Adrenal gland (tissue), 12 donors: ENCODE results near the gene GLRA2. TPM values are rescaled to one million over a fixed set of nuclear protein-coding genes. Genes with fewer than 3 reads are reported as not detected.

ENCODE experiments used
- DNase-seq, 7 donors: peaks; one replicate each; pipeline ENCODE4 v3.0.0-alpha.2; 2019 to 2020
- H3K27ac ChIP-seq, 5 donors: fragments of 200-600 bp; sonication (generic) in 4 of 5; 1 replicate in 3 of 5; 2 replicates in 2 of 5; pipeline versions ENCODE4 v1.5.1 to v1.8.0; 2016 to 2020; ENCODE audit warnings: mild to moderate bottlenecking in 1 of 5
- H3K27me3 ChIP-seq: fragments of 200-600 bp; 2 replicates; pipeline ENCODE4 v1.8.0; 2021
- H3K36me3 ChIP-seq, 2 donors: fragments of 200-600 bp; replicated peaks in 1 of 2; 1 replicate in 1 of 2; 2 replicates in 1 of 2; pipeline versions ENCODE4 v1.5.1 to v1.8.0; 2018 to 2022
- H3K4me1 ChIP-seq, 2 donors: fragments of 200-600 bp; replicated peaks in 1 of 2; 1 replicate in 1 of 2; 2 replicates in 1 of 2; pipeline versions ENCODE4 v1.5.1 to v1.8.0; 2018 to 2021
- H3K4me3 ChIP-seq, 4 donors: fragments of 200-600 bp; sonication (generic) in 3 of 4; one replicate each; pipeline ENCODE4 v1.5.1; 2016 to 2018
- H3K9me3 ChIP-seq, 3 donors: fragments of 200-600 bp; sonication (generic) in 1 of 3; replicated peaks in 1 of 3; 1 replicate in 2 of 3; 2 replicates in 1 of 3; pipeline versions ENCODE4 v1.5.1 to v1.8.0; 2016 to 2021
- POLR2A ChIP-seq, 2 donors: fragments of 450-650 bp; IDR thresholded peaks; one replicate each; pipeline ENCODE4 v1.6.1; 2017; ENCODE audit warnings: antibody characterized with exemption in 2 of 2, mild to moderate bottlenecking in 2 of 2, moderate library complexity in 1 of 2
- WGBS, 4 donors: extraction: QIAGEN DNeasy Blood & Tissue Kit in 2 of 4; methylation state at CpG; one replicate each; pipeline versions ENCODE4 v1.1.5 to v1.1.7; 2013 to 2017; 5-methylcytosine and 5-hydroxymethylcytosine counted together
- intact Hi-C, 2 donors: fragments of 100-400 bp; cut with DNase I; formaldehyde crosslinking; loops; one replicate each; pipeline versions ENCODE4 v1.14.1 to v1.15.0; 2022 to 2023
- polyA plus RNA-seq, 3 donors: library from polyadenylated mRNA; stranded (reverse); fragments of 200-250 nt in 2 of 3; fragments of 350-450 nt in 1 of 3; fragmentation: Illumina TruSeq in 1 of 3; extraction: RNeasy Lipid Tissue Mini Kit (QIAGEN cat#74804) in 1 of 3; gene quantifications; one replicate each; pipeline ENCODE4 v1.2.3, GENCODE V29; 2013 to 2014
- total RNA-seq, 9 donors: library from RNA; depleted of rRNA in 4 of 9; stranded (reverse); fragments of >200 nt in 4 of 9; fragments of 120-200 nt in 1 of 9; fragmentation: NEBNext Ultra II Directional in 1 of 9; extraction: Animal tissue kit (Norgen Biotek cat#: 25700) in 1 of 9; gene quantifications; one replicate each; pipeline versions ENCODE4 v1.1.0 to v1.2.4, GENCODE V29; 2013 to 2023
- TF ChIP-seq, protein P1 (sequence below), 6 experiments: fragments of 450-650 bp in 4 of 6; fragments of 200-600 bp in 2 of 6; sonication (generic) in 1 of 6; IDR thresholded peaks; 1 replicate in 5 of 6; 2 replicates in 1 of 6; pipeline versions ENCODE4 v1.5.1 to v1.8.0; 2016 to 2021; ENCODE audit warnings: antibody characterized with exemption in 6 of 6, mild to moderate bottlenecking in 2 of 6, moderate library complexity in 1 of 6
- donor health status: healthy with polysubstance abuse.
- donor health status: Bipolar disorder and iron deficiency.
- donor health status: DM: yes; HTN: yes; CAD: no.
- donor health status: DM: no; HTN: no; CAD: no.
- donor health status: DM: no; HTN: no; CAD: no.
- donor health status: DM: yes; HTN: yes; CAD: no.

GLRA2 gene
- total and polyA plus RNA-seq, 12 donors: 0.34 TPM; not detected in 11

GRCh38 chrX:14779580-14779979, 250.2 kb downstream of the GLRA2 start:
- no peaks in the 10 kb centered on the region for H3K4me1 ChIP-seq
- intact Hi-C loops: no loop called here
- DNase-seq: no peak
- peaks cover 7% of the 10 kb centered on the region for H3K27me3 ChIP-seq
- no peak overlapping the region for H3K27ac ChIP-seq
- 65 to 89% (median 87%) methylated on average over 1 of the region's 1 CpG for WGBS, 4 donors
- H3K4me3 ChIP-seq: no peak overlapping the region
- H3K36me3 ChIP-seq: no peaks in the 10 kb centered on the region
- H3K9me3 ChIP-seq: no peaks in the 10 kb centered on the region
- TF ChIP-seq POLR2A (IDR thresholded peaks at IDR 0.05): no peak
- TF ChIP-seq, protein P1, sequence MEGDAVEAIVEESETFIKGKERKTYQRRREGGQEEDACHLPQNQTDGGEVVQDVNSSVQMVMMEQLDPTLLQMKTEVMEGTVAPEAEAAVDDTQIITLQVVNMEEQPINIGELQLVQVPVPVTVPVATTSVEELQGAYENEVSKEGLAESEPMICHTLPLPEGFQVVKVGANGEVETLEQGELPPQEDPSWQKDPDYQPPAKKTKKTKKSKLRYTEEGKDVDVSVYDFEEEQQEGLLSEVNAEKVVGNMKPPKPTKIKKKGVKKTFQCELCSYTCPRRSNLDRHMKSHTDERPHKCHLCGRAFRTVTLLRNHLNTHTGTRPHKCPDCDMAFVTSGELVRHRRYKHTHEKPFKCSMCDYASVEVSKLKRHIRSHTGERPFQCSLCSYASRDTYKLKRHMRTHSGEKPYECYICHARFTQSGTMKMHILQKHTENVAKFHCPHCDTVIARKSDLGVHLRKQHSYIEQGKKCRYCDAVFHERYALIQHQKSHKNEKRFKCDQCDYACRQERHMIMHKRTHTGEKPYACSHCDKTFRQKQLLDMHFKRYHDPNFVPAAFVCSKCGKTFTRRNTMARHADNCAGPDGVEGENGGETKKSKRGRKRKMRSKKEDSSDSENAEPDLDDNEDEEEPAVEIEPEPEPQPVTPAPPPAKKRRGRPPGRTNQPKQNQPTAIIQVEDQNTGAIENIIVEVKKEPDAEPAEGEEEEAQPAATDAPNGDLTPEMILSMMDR (IDR thresholded peaks at IDR 0.05): no peak
